GM12872 (cell line): ENCODE data around the gene RRAD.
A peak's percentile ranks its signal among the peaks of the same experiment; 100 is the strongest.

ENCODE experiments used
- TF ChIP-seq, protein P1 (sequence below): IDR thresholded peaks from 3 replicates; pipeline ENCODE4 v1.5.1; 2011; ENCODE audit warnings: low read depth, mild to moderate bottlenecking, low read length, moderate library complexity; ENCODE audit not compliant: insufficient read depth

Gene RRAD

DNA sequence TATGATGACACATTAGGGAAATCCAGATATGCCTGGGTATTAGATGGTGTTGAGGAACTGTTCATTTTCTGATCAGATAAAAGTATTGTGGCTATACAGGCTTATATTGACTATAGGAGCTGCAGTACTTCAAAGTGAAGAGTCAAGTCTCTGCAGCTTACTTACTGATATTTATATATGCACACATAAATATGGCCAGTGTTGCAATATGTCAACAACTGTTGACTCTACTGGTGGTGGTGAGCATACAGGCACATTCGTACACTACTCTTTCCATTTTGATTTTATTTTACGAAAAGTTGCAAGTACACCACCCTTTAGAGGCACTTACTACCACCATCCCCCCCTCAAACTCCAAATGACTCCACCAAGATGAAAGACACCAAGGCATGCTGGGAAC, 6.3 kb upstream of the RRAD start:
- TF ChIP-seq, protein P1, sequence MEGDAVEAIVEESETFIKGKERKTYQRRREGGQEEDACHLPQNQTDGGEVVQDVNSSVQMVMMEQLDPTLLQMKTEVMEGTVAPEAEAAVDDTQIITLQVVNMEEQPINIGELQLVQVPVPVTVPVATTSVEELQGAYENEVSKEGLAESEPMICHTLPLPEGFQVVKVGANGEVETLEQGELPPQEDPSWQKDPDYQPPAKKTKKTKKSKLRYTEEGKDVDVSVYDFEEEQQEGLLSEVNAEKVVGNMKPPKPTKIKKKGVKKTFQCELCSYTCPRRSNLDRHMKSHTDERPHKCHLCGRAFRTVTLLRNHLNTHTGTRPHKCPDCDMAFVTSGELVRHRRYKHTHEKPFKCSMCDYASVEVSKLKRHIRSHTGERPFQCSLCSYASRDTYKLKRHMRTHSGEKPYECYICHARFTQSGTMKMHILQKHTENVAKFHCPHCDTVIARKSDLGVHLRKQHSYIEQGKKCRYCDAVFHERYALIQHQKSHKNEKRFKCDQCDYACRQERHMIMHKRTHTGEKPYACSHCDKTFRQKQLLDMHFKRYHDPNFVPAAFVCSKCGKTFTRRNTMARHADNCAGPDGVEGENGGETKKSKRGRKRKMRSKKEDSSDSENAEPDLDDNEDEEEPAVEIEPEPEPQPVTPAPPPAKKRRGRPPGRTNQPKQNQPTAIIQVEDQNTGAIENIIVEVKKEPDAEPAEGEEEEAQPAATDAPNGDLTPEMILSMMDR = no peak

DNA sequence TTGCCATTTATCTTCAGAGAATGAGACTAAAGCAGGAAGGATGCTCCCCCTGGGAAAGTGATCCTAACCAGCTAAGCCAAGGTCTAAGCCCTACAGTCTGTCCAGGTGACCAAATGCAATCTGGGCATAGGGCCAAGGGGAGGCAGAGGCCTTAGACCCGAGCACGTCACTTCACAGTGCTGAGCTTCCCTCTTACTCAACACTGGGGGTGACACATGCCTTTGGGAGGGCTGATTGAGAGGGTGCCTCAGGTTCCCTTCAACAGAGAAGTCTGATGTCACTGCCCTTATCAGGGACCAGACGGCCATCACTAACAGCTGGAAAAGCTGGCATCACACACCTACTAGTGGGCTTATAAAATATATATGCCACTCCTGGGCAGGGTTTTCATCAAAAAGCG, 4.9 kb upstream of the RRAD start:
- TF ChIP-seq, protein P1 = no peak

DNA sequence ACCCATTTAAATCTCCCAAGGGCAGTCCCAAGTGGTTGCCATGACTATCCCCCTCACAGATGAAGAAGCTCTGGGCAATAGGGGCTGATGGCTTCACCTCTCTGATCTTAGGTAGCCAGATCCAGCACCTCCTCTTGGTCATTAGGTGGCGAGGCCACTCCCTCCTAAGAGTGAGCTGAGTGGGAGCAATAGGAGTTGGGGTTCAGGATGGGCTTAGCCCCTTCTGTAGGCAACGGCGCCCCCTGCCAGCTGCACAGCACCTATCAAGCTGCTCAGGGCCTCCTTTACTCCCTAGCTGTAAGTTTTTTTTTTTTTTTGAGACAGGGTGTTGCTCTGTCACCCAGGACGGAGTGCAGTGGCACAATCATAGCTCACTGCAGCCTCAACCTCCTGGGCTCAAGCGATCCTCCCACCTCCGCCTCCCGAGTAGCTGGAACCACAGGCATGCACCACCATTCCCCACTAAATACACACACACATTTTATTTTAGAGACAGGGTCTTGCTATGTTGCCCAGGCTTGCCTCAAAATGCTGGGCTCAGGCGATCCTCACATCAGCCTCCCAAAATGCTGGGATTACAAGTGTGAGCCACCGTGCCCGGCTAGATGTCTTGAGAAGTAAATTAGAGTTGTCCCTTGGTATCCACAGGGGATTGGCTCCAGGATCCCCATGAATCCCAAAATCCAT, 3.5 kb upstream of the RRAD start:
- TF ChIP-seq, protein P1 = peak; percentile 58; the same call in 2 of the 3 replicates

DNA sequence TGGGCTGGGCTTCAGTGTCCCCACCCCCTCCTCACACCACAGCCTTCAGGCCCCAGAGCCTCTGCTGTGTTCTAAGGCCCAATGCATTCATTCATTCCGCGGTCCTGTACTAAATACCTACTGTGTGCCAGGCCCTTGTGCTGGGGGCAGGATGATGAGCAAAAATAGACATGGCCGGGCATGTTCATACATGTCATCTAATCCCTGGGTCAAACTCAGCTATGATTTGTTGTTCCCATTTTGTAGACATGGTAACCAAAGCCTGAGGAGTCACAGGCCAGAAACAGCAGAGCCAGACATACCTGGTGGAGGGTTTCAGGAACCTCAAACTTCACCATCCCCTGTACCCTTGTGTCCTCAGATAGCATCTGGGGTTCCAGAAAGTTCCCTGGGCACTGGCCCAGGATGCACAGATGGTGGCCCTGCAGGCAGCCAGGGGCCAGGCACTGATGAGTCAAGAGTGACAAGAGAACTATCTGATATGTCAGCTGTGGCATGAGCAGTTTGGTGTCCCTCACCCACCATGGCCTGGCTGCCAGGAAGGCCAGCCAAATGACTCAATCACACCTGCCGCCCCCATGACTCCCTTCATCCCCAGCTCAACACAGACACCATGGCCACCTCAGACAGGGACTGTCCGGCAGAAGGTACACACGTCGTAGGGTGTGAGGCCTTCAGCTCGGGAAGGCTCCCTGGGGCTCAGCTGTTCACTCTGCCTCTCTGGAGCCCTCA, 2.7 kb upstream of the RRAD start:
- TF ChIP-seq, protein P1 = no peak

DNA sequence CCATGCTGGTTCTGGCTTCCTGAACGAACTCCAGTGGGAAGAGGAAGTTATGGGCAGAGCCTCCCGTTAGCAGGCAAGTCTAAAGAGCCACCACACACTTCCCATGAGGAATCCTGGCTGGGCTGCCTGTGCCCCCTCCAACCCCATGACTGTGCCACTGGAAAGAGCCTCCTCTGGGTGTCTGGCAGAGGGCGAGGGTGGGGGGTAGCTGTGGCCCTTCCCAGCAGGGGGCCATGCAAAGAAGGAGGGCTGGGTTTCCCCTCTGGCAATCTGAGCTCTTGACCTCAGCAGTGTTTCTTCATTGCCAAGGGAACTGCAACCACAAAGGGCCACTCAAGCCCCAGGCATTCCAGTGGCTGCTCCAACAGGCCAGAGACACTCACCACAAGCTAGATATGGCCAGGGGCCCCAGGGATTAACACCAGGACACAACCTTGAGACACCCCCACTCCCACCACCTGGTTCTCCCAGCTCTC, 1.7 kb upstream of the RRAD start:
- TF ChIP-seq, protein P1 = no peak

DNA sequence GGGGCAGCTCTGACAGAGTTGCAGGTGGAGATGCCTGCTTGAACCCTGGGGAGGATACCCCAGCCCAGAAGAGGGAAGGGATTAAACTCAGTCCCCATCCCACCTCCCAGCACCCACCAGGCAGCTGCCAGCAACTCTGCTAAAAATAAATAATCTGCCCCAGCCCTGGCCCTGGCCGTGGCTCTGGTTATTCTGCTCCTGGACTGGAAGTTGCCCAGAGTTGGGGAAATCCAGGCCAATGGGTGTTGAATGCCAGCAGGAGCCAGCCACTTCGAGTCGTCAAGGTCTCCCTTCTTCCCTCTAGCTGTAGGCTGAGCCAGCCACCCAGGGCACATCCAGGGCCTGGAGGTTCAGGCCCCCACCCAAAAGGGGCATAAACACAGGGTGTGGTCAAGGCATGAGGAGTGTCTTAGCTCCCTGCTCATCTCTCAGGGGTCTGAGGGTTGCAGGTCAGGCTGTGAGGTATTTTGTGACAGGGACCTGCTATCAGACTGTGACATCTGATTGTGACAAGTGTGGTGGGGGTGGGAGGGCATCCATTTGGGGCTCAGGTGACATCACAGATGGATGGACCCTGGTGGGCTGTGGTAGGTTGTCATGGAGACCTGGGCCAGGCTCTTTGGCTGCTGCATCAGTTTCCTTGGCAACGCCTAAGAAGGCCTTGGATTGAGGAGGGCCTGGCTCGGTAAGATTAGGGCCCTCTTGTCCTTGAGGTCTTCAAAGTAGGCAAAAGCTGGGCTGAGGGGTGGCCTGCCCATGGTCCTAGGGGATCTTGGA, 1.0 kb upstream of the RRAD start:
- TF ChIP-seq, protein P1 = no peak
